Muscle of arm (tissue), 12 donors: ENCODE results near the gene KDM4C. TPM values are rescaled to one million over a fixed set of nuclear protein-coding genes. Genes with fewer than 3 reads are reported as not detected.
"Not testable (repeated sequence)": the region's sequence is repeated elsewhere in the genome, so short reads cannot be mapped to it uniquely, and the experiment has no call there.

Experiments used
- DNase-seq: peaks from one replicate; pipeline ENCODE4 v3.0.0-alpha.2; 2013
- polyA plus RNA-seq, 12 donors: library from polyadenylated mRNA; unstranded; fragments of 120-200 nt; gene quantifications; one replicate each; pipeline ENCODE4 v1.2.1, GENCODE V29; 2013; ENCODE audit not compliant: insufficient read length in 12 of 12

KDM4C gene
- polyA plus RNA-seq, 12 donors: 10.7 to 32.0 (median 13.4) TPM; not detected in 1

DNA sequence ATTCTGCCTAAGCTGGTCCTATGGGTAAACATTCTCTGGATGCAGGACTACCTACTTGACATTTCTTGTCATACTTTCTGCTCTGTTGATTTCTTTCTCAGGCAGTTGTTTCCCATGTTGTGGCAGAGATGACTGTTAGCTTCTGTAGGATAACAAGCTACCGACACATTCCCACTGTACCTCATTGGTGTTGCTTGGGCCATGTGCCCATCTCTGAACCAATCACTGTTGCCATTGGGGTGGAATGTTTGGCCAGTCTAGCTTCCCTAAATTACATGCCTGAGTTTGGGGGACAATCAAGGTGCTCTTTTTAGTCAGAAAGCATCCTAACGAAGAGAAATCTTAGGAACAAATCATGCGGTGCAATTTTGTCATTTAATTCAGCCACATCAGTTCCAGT, 212.0 kb downstream of the KDM4C start:
- no peak for DNase-seq

DNA sequence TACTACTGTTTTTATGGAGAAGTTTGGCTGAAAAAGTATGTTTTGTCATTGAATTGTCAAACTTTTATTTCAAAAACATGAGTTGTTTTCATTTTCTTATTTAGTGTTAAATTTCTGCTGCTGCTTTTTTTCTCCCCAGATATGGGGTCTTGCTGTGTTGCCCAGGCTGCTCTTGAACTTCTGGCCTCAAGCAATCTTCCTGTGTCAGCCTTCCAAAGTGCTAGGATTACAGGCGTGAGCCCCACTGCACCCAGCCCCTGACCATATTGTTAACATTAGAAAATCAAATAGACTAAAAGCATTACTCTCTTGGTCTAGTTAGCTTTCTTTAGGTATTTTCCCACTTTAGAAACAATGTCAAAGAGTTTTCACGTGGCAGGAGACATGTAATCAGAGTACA, 215.3 kb downstream of the KDM4C start:
- no peak for DNase-seq

DNA sequence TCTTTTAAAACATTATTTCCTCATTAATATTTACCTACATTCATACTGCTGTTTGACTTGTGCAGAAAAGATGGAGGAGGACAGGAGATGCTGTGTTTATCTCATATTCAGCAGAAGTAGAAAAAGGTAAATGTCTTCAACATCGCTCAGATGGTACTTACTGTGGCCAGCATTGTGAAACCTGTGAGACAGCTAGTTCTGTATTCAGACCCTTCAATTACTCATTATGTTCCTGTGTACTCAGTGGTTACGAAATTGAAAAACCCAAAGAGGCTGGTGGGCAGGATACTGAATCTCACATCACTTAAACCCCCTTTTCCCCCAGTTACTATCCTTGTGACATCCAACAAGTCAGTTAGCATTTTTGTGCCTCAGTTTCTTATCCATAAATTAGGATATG, 216.0 kb downstream of the KDM4C start:
- no peak for DNase-seq

DNA sequence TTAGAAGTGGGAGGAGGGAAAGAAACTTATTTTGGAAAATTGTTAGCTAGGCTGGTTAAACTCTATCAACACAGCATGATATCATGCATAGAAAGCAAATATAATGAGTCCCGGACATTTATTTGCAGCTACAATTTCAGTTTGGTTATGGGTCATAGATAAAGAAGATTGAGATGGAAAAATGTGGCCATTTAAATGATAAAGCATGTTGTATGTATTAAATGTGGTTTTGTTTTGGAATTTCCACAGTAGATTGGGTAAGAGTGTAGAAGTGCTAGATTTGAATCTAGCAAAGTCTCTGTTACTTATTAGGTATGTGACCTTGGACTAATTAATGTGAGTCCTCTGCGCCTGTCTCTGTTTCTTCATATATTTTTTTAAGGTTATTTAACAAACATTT, 217.4 kb downstream of the KDM4C start:
- no peak for DNase-seq

DNA sequence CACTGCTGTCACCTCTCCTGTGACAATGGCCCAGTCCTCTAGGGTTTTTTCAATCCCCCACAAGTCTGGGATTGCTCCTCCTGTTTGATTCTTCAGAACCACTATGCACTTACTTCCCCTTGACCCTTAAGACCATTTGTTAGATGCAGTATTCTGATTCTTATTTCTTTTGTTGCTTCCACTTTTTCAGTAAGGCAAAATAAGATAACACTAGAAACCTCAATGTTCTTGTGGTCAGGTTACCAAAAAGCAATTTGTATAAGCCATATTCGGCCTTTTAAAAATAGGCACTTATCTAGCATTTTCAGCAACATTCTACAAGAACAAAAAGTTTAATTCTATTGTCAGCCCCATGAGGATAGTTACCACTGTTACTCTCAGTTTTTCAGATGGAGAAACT, 220.0 kb downstream of the KDM4C start:
- DNase-seq: no peak

DNA sequence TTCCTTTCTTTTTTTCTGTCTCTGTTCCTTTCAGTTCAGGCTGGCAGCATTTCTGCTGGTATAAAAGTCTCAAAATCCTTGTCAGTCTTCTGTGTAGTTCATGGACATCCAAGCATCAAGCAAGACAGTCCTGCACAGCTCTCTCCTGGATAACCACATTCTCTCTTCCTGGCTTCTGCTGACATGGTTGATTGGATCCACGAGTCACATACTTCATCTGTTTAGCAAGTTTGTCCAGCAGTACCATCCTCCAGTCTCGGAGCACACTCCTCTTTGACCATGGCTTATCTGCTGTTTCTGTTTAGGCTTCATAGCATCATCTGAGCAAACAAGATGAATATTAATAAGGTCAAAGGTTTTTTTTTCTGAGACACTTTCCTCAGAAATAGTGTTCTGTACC, 220.8 kb downstream of the KDM4C start:
- no peak for DNase-seq

DNA sequence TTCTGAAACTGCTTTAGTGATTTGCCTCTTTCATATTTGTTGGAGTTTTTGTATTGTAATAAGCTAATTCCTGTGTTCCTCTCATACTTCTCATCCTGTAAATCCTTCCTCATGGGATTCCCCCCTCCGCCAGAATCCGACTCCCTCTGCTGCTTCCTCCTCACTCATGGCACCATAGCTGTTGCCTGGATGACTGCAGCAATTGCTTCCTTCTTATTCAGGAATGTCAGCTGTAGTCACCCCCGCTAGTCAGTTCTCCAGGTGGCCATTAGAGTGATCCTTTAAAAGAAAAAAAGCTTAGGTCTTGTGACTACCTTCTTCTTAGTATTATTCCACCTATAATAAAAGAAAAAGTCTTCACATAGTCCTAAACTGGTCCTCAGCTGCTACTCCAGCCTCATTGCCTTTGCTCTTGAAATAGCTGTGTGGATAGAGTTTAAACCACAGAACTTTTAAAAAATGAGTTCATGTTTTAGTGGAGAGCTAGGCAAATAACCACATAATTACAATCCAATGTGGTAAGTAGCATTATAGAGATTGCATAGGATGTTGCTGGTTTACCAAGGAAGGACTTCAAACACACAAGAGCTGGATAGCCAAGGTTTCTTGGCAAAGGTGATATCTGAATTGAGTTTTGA, 227.3 kb downstream of the KDM4C start:
- DNase-seq: no peak

DNA sequence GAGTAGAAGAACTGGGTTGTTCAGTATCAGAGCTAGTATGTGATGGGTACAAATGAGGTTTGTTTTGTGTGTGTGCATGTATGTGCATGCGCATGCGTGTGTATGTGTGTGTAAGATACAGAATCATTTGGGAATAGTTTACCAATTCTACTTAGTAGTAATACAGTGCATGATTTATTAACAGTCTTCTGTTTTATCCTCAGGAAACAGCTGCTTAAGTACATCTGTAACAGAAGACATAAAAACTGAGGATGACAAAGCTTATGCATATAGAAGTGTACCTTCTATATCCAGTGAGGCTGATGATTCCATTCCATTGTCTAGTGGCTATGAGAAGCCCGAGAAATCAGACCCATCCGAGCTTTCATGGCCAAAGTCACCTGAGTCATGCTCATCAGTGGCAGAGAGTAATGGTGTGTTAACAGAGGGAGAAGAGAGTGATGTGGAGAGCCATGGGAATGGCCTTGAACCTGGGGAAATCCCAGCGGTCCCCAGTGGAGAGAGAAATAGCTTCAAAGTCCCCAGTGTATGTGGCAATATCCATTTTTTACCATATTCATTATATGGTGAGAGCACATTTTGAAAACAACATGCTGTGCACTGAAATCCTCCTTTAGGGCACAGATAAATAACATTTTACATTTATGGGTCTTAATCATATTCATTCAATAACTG, 228.5 kb downstream of the KDM4C start:
- DNase-seq: no peak

DNA sequence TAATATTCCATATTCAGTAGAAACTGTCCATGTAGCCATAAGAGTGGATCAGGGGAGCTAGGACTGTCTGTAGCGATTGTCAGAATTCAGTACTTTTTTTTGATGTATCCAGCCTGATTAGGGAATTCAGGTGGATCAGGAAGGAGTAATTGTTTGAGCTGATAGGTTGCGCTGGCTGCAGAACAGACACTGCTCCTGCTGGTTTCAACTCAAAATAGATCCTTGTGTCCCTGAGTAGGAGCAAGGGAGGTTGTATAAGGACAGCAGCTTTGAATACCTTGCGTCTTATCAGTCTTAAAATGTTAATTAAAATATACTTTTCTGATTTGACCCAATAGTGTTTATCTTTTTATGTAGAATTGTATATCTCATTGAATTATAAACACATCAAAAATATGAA, 229.6 kb downstream of the KDM4C start:
- no peak for DNase-seq

DNA sequence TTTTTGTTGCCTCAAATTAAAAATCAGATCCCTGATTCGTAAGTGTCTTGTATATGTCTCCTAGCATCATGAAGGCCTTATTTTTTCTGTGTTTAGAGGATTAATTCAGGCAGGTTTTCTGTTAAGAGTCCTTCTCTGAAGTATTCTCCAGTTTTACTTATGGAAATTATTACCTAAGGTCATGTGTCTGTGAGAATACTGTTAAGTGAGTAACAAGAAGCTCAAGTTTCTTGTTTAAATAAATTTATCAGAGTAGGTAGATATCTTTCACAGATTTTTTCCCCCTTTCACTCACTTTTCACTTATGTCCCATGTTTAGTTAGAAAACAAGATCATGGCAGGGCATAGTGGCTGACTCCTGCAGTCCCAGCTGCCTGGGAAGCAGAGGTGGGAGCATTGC, 233.6 kb downstream of the KDM4C start:
- DNase-seq: no peak

DNA sequence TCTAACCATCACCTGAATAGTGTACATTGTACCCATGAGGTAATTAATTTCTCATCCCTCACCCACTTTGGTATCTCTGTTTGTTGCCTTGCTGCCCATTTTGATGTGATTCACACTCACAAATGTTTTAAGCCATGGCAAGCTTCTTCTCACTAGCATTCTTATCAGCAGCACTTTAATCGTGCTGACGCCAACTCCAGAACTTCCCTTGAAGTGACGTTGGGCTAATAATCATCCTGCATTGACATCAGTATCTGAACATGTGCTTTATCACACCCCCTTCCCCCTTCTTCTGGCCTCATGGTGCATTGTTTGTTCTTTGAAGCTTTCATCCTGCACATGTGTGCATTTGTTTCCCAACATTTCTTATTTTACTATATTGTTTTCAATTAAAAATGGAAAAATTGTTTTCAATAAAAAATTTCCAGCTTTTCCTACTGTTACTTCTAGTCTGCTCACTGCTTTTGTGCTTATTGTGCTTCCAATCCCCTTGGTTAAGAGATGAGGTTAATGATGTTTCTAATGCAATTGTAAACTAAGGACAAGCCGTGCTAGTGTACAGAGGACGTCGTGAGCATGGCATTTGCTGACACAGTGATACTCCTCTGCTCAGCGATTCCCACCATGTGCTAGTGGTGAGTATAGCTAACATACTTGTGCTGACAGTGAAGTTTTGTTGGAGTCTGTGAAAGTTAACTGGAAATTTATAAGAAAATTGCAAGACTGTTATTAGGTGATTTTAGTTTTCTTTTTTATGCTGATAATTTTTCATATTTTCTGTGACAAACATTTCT, 238.5 kb downstream of the KDM4C start:
- DNase-seq: no peak

DNA sequence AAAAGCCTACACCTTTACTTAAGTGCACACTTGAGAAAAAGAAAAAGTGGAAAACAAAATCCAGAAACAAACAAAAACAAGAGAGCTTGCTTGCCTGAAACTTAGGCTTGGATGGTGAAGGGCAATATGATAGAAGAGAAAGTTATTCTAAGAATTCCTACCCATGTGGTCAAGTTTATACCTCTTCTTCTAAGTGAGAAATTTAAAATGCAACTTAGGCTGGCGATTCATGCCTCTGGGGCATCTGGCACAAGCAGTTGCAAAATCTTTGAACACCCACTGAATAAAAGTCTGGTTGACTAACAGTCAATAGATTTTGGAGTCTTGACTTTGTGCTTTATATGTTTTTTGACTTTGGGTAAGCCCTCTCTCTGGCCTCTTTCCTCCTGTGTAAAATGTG, 239.6 kb downstream of the KDM4C start:
- DNase-seq: no peak

DNA sequence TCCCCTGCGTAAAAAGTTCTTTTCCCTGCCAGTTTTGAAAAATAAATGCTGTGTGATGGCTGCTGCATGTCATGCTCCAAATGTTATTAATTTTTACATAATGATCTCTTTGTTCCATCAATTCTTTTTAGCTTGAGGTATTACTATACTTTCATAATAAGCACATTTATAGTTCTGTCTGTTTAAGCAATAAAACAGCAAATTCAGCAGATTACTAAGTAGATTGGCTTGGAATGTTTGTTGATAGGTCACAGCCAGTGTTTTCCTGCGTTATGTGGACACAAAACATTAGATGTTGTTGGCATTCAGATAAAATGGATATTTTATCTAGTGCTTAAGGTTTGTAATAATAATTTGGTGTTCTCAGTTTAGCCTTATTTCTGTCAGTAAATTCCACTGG, 242.0 kb downstream of the KDM4C start:
- DNase-seq: no peak

DNA sequence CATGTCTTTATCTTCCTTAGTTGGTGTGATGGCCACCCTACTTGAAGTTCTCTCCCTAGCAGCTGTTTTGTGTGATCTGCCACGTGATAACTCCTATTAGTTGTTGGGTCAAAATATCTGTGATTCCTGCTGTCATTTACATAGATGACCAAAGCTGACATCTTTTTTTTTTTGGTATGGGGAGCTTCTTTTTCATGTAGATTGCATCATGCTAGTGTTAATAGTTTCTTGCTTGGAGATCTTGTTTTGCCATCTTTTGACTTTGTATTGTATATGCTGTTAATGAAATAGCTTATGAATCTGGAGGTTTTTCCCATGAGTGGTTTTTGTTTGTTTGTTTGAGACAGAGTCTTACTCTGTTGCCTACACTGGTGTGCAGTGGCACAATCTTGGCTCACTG, 243.8 kb downstream of the KDM4C start:
- DNase-seq: no peak

DNA sequence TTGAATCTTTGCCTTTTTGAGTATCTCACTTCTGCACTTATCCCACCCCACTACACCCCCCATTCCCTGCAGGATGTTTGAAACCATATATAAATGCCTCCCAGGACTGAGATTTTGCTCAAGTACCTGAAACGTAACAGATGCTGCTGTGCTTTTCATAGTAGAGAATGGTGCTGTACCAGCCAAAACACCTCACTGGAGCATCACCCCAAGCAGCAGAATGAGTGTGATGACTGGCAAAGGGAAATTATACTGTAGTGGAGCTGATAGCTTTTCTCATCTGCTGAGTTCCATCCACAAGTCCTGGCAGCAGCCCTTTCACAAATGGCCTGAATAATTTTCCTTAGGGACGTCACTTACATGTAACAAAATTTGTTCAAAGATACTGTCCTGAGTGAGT, 246.1 kb downstream of the KDM4C start:
- DNase-seq: no peak

DNA sequence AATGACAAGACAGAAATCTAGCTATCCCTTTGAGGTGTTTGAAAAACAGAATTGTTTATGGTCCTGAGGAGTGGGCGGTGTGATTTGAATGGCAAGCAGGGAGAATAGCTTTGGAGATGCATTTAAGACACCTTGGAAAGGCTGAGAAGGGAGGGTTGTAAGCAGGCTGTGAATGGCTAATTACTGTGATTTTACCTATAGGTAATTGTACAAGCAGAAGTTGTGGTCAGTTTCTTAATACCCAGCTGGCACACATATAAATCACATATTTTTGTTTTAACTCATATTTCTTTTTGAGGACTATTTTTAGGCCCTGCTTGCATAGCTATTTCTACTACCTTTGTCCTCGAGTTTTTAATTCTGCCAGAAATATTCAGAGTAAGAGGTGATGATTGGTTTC, 248.6 kb downstream of the KDM4C start:
- DNase-seq: no peak

DNA sequence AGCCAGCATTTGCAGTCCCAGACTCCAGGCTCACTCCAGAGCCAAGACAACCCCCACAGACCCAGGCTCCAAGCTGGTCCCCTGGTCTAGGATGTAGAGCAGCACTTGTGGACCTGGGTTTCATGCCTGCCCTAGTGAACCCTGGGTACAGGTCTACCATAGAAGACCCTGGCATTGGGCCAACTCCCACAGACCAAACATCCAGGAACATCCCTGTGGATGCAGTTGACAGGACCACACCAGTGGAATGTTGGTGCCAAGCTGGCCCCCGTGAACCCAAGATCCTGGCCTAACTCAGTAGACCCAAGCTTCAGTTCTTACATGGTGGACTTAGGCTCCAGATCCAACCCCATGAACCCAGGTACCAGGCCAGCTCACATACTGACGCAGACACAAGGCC, 250.6 kb downstream of the KDM4C start:
- DNase-seq: no peak

DNA sequence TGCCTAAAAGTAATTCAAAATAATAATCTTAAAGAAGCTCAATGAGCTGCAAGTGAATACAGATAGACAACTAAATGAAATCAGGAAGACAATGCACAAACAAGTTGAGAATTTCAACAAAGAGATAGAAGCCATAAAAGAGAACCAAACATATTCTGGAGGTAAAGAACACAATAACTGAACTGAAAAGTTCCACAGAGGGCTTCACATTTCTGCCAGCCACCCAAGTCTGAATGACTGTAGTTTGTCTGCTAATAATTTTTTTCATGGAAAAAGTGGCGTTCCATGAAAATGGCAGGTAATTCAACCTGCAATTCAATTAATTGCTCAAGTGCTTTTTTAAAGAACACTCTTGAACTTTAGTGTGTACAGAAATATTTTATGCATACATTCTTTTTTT, 251.3 kb downstream of the KDM4C start:
- no peak for DNase-seq

DNA sequence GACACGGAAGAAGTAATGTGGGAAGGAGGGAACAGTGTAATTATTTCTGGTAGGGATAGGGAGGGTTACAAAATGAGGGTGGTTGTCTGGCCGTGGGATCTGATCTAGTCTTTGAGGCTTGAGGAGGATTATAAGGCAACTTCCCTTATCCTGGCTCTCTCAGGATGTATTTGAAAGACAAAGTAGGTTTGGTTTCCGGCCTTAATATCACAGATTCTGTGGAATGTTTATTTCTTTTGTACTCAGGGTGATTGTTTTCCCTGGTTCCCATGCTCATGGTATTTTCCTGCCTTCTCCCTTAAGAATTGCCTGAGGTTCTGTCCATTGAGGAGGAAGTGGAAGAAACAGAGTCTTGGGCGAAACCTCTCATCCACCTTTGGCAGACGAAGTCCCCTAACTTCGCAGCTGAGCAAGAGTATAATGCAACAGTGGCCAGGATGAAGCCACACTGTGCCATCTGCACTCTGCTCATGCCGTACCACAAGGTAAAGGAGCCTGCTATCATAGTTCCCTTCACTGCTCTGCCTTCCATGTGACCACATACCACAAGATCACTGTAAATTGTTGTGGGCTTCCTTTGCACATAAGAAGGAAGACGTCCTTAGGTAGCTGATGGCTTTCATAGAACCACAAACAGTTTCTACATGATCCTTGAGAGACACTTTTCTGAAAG, 253.8 kb downstream of the KDM4C start:
- DNase-seq: no peak

DNA sequence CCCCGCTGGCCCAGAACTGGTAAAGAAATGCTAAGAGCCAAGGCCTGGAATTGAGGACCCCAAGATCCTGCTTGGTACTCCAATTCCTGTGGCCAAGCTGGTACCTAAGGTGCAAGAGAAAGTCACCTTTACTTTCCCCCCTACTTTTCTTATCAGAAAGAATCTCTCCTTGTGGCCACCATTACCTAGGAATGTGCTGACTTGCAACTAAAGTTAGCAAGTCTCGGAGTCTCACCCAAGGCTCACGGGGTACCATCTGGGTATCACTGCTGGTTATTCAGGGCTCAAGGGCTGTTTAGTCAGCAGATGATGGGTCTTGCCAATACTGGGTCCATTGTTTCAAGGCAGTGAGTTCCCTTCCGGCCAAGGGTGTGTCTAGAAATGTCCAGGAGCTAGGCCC, 270.2 kb downstream of the KDM4C start:
- no peak for DNase-seq

DNA sequence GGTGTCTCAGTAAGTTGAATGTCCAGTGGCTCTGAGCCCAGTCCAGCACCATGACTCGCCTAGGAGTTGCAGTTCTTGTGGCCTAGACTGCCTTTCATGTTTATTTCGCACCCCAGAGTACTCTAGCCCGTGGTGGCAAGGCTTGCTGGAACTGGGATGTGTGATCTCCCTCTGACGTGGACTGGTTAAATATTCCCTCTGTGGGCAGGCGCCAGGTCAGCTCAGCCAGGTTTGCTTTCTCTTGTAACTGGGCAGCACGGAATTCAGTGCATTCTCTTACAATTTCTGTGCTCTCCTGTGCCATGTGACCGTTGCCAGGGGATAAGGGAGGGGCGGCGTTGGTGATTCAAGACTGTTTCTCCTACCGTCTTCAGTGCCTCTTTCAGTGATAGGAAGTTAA, 270.8 kb downstream of the KDM4C start:
- DNase-seq: no peak

DNA sequence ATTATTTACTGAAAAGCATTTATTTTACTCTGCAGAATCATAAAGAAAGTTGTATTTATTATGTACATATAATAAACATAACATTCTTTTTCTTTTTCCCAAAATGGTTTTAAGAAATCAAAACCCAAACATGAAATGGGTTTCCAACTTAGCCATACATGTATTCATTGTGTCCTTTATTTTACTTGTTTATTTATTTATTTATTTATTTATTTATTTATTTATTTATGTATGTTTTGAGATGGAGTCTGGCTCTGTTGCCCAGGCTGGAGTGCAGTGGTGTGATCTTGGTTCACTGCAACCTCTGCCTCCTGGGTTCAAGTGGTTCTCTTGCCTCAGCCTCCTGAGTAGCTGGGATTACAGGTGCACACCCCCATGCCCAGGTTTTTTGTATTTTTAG, 273.2 kb downstream of the KDM4C start:
- not testable (repeated sequence) for DNase-seq
